GF-D8 (cell line): ENCODE results near the gene KRT1.

Experiments
- DNase-seq: peaks from one replicate; lab custom pipeline; 2025; lab: John Stamatoyannopoulos, UW

The KRT1 gene

GRCh38 chr12:52698651-52699340 lies 18.6 kb upstream of the KRT1 start:
- no peak for DNase-seq

- DNase-seq = no peak
Measured at GRCh38 chr12:52697058-52697582, 16.9 kb upstream of the KRT1 start.

- DNase-seq = no peak
Measured at GRCh38 chr12:52696588-52696987, 16.4 kb upstream of the KRT1 start.

- DNase-seq = no peak
Measured at GRCh38 chr12:52695039-52695438, 14.8 kb upstream of the KRT1 start.

- no peak for DNase-seq
Measured at GRCh38 chr12:52694151-52694550, 13.9 kb upstream of the KRT1 start.

- DNase-seq = no peak
Measured at GRCh38 chr12:52693261-52693660, 13.1 kb upstream of the KRT1 start.

- DNase-seq = no peak
Measured at GRCh38 chr12:52692254-52692653, 12.0 kb upstream of the KRT1 start.

GRCh38 chr12:52691841-52692150 lies 11.6 kb upstream of the KRT1 start:
- DNase-seq = no peak

GRCh38 chr12:52691076-52691840 lies 11.1 kb upstream of the KRT1 start:
- DNase-seq = no peak

GRCh38 chr12:52690351-52691075 lies 10.3 kb upstream of the KRT1 start:
- no peak for DNase-seq

- DNase-seq = no peak
Measured at GRCh38 chr12:52689936-52690335, 9.7 kb upstream of the KRT1 start.

- no peak for DNase-seq
Measured at GRCh38 chr12:52689239-52689638, 9.0 kb upstream of the KRT1 start.

GRCh38 chr12:52688481-52688880 lies 8.3 kb upstream of the KRT1 start:
- DNase-seq = no peak

- no peak for DNase-seq
Measured at GRCh38 chr12:52687497-52688385, 7.5 kb upstream of the KRT1 start.

GRCh38 chr12:52686756-52687487 lies 6.7 kb upstream of the KRT1 start:
- DNase-seq = no peak

- no peak for DNase-seq
Measured at GRCh38 chr12:52686063-52686462, 5.9 kb upstream of the KRT1 start.

- no peak for DNase-seq
Measured at GRCh38 chr12:52685406-52685890, 5.2 kb upstream of the KRT1 start.

GRCh38 chr12:52684431-52684830 lies 4.2 kb upstream of the KRT1 start:
- DNase-seq = no peak

- no peak for DNase-seq
Measured at GRCh38 chr12:52683575-52684300, 3.5 kb upstream of the KRT1 start.

GRCh38 chr12:52682938-52683574 lies 2.8 kb upstream of the KRT1 start:
- no peak for DNase-seq
